Neural crest cell (in vitro differentiated cells): Measurements from ENCODE around the gene GABRG3. TPM values are rescaled to one million over a fixed set of nuclear protein-coding genes. Genes with fewer than 3 reads are reported as not detected.

Source experiments
- DNase-seq: peaks from one replicate; pipeline ENCODE4 v3.0.0; 2021; ENCODE audit warnings: low read depth, mixed read lengths, low spot score
- H3K27ac Mint-ChIP-seq: one replicate; pipeline ENCODE4 v1.8.0; 2021; ENCODE audit warnings: mild to moderate bottlenecking, mixed read lengths; ENCODE audit not compliant: unreplicated experiment
- H3K27me3 Mint-ChIP-seq: 2 replicates; pipeline ENCODE4 v1.8.0; 2021; ENCODE audit warnings: low read depth, mild to moderate bottlenecking, mixed read lengths
- H3K36me3 Mint-ChIP-seq: 2 replicates; pipeline ENCODE4 v1.8.0; 2021; ENCODE audit warnings: low read depth, mild to moderate bottlenecking, mixed read lengths
- H3K4me1 Mint-ChIP-seq: 2 replicates; pipeline ENCODE4 v1.8.0; 2021; ENCODE audit warnings: mixed read lengths
- H3K4me3 Mint-ChIP-seq: one replicate; pipeline ENCODE4 v1.8.0; 2021; ENCODE audit warnings: mild to moderate bottlenecking, mixed read lengths
- H3K9me3 Mint-ChIP-seq: 2 replicates; pipeline ENCODE4 v1.8.0; 2021; ENCODE audit warnings: mixed read lengths
- CTCF ChIP-seq: fragments of 200-600 bp; sonication (generic); conservative IDR thresholded peaks from 2 replicates; pipeline ENCODE4 v1.5.0; 2021; ENCODE audit warnings: antibody characterized with exemption, mild to moderate bottlenecking
- total RNA-seq: library from RNA; stranded (reverse); gene quantifications from 2 replicates; pipeline ENCODE4 v1.2.1, GENCODE V29; 2021

Gene GABRG3
- total RNA-seq, 1 donor from 2014 or later = 4.5 TPM

- H3K36me3 Mint-ChIP-seq = no peaks in the 10 kb centered on the region
- DNase-seq = peak; percentile 29
Measured at GRCh38 chr15:27418726-27419125, 447.7 kb downstream of the GABRG3 start.

GRCh38 chr15:27422997-27423396 is 452.0 kb downstream of the GABRG3 start:
- Mint-ChIP-seq H3K4me1 (peaks cover 9% of the 10 kb centered on the region), H3K36me3 (no peaks in the 10 kb centered on the region), H3K27me3 (no peaks in the 10 kb centered on the region), H3K4me3 (no peak overlapping the region), H3K9me3 (no peaks in the 10 kb centered on the region), H3K27ac (no peak overlapping the region)
- TF ChIP-seq CTCF = no peak
- no peak for DNase-seq

More at GRCh38 chr15:27418726-27419125, 447.7 kb downstream of the GABRG3 start:
- no peak overlapping the region for H3K27ac Mint-ChIP-seq
- no peak for TF ChIP-seq CTCF
- no peaks in the 10 kb centered on the region for H3K9me3 Mint-ChIP-seq
- no peaks in the 10 kb centered on the region for H3K27me3 Mint-ChIP-seq
- peaks cover 22% of the 10 kb centered on the region for H3K4me1 Mint-ChIP-seq
- H3K4me3 Mint-ChIP-seq = no peak overlapping the region

- H3K4me1 Mint-ChIP-seq = no peaks in the 10 kb centered on the region
- H3K9me3 Mint-ChIP-seq = peaks cover 11% of the 10 kb centered on the region
- no peaks in the 10 kb centered on the region for H3K36me3 Mint-ChIP-seq
- H3K27me3 Mint-ChIP-seq = no peaks in the 10 kb centered on the region
- H3K4me3 Mint-ChIP-seq = no peak overlapping the region
- no peak for DNase-seq
- no peak overlapping the region for H3K27ac Mint-ChIP-seq
- TF ChIP-seq CTCF = no peak
Measured at GRCh38 chr15:27426805-27427204, 455.8 kb downstream of the GABRG3 start.

- no peak for TF ChIP-seq CTCF
- Mint-ChIP-seq H3K27me3 (no peaks in the 10 kb centered on the region), H3K9me3 (peaks cover 11% of the 10 kb centered on the region), H3K4me1 (no peaks in the 10 kb centered on the region), H3K4me3 (no peak overlapping the region), H3K36me3 (no peaks in the 10 kb centered on the region), H3K27ac (no peak overlapping the region)
- DNase-seq = no peak
Measured at GRCh38 chr15:27427276-27427675, 456.3 kb downstream of the GABRG3 start.

GRCh38 chr15:27428151-27428550 is 457.2 kb downstream of the GABRG3 start:
- no peak for TF ChIP-seq CTCF
- H3K27ac Mint-ChIP-seq = no peak overlapping the region
- no peak for DNase-seq
- no peaks in the 10 kb centered on the region for H3K27me3 Mint-ChIP-seq
- no peaks in the 10 kb centered on the region for H3K4me1 Mint-ChIP-seq
- peaks cover 15% of the 10 kb centered on the region for H3K9me3 Mint-ChIP-seq
- H3K4me3 Mint-ChIP-seq = no peak overlapping the region
- H3K36me3 Mint-ChIP-seq = peaks cover 4% of the 10 kb centered on the region

GRCh38 chr15:27429577-27429976 is 458.6 kb downstream of the GABRG3 start:
- peaks cover 15% of the 10 kb centered on the region for H3K9me3 Mint-ChIP-seq
- DNase-seq = no peak
- H3K27me3 Mint-ChIP-seq = no peaks in the 10 kb centered on the region
- no peak for TF ChIP-seq CTCF
- H3K27ac Mint-ChIP-seq = no peak overlapping the region
- peaks cover 4% of the 10 kb centered on the region for H3K36me3 Mint-ChIP-seq
- no peak overlapping the region for H3K4me3 Mint-ChIP-seq
- no peaks in the 10 kb centered on the region for H3K4me1 Mint-ChIP-seq
